Esophagus (tissue), 2 donors: ENCODE measurements around the gene RNF135. TPM values are rescaled to one million over a fixed set of nuclear protein-coding genes. Genes with fewer than 3 reads are reported as not detected.

Source experiments
- H3K27ac ChIP-seq, 2 donors: one replicate each; pipeline ENCODE4 v1.5.1; 2013; ENCODE audit warnings: low read depth in 2 of 2, mild to moderate bottlenecking in 2 of 2, inconsistent platforms in 1 of 2, low read length in 1 of 2, moderate library complexity in 1 of 2
- H3K27me3 ChIP-seq, 2 donors: one replicate each; pipeline ENCODE4 v1.6.1; 2013; ENCODE audit warnings: low read length in 2 of 2, control low read depth in 1 of 2, mild to moderate bottlenecking in 1 of 2; ENCODE audit not compliant: insufficient read depth in 2 of 2, control insufficient read depth in 1 of 2
- H3K36me3 ChIP-seq, 2 donors: one replicate each; pipeline ENCODE4 v1.6.1; 2013; ENCODE audit warnings: low read length in 1 of 2; ENCODE audit not compliant: control insufficient read depth in 2 of 2, insufficient read depth in 2 of 2
- H3K4me1 ChIP-seq, 2 donors: one replicate each; pipeline ENCODE4 v1.6.1; 2013; ENCODE audit warnings: low read length in 1 of 2; ENCODE audit not compliant: control insufficient read depth in 2 of 2, insufficient read depth in 2 of 2
- H3K4me3 ChIP-seq, 2 donors: one replicate each; pipeline ENCODE4 v1.5.1; 2013; ENCODE audit warnings: low read length in 2 of 2, mild to moderate bottlenecking in 2 of 2, low read depth in 1 of 2, moderate library complexity in 1 of 2
- H3K9me3 ChIP-seq, 2 donors: one replicate each; pipeline ENCODE4 v1.6.1; 2013; ENCODE audit warnings: mild to moderate bottlenecking in 2 of 2, low read depth in 1 of 2, low read length in 1 of 2, moderate library complexity in 1 of 2; ENCODE audit not compliant: control insufficient read depth in 2 of 2, insufficient read depth in 1 of 2
- WGBS, 2 donors: extraction: QIAGEN DNeasy Blood & Tissue Kit; methylation state at CpG; one replicate each; pipeline ENCODE4 v1.1.7; 2013; 5-methylcytosine and 5-hydroxymethylcytosine counted together
- polyA plus RNA-seq, 2 donors: library from polyadenylated mRNA; stranded (reverse); fragments of 200-250 nt; gene quantifications; one replicate each; pipeline ENCODE4 v1.2.3, GENCODE V29; 2013
- donor health status: healthy with polysubstance abuse.
- donor health status: Bipolar disorder and iron deficiency.

RNF135 gene, protein sequence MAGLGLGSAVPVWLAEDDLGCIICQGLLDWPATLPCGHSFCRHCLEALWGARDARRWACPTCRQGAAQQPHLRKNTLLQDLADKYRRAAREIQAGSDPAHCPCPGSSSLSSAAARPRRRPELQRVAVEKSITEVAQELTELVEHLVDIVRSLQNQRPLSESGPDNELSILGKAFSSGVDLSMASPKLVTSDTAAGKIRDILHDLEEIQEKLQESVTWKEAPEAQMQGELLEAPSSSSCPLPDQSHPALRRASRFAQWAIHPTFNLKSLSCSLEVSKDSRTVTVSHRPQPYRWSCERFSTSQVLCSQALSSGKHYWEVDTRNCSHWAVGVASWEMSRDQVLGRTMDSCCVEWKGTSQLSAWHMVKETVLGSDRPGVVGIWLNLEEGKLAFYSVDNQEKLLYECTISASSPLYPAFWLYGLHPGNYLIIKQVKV
- polyA plus RNA-seq: 10 to 100 TPM; 14.9 to 17.9 TPM

- Histone ChIP-seq H3K4me3 (peak within 1 kb of the TSS; percentile 86 to 95), H3K27ac (peak within 1 kb of the TSS; percentile 97 to 98), H3K4me1 (no peaks in the 10 kb centered on the region), H3K36me3 (peaks cover 2 to 3% of the 10 kb centered on the region in 2 donors), H3K9me3 (no peaks in the 10 kb centered on the region), H3K27me3 (no peaks in the 10 kb centered on the region)
- 0% methylated on average over 59 to 66 of the region's 66 CpGs for WGBS, 2 donors
Observed at GRCh38 chr17:30970831-30971567, at the start of gene RNF135. Gene RNF135, plus strand, starts transcription at chr17:30971039. Its CDS starts 35 bp downstream, at chr17:30971074.

- Histone ChIP-seq H3K27me3 (peaks cover 0 to 10% of the 10 kb centered on the region in 2 donors), H3K4me3 (peak within 1 kb of the TSS; percentile 52), H3K9me3 (no peaks in the 10 kb centered on the region), H3K36me3 (no peaks in the 10 kb centered on the region), H3K4me1 (peaks cover 2% of the 10 kb centered on the region in 2 donors), H3K27ac (peak within 1 kb of the TSS in 1 of 2 donors; percentile 2)
- 3% methylated on average over 59 to 60 of the region's 60 CpGs for WGBS, 2 donors
Observed at GRCh38 chr17:30921544-30922196, 49.2 kb upstream of the RNF135 start, which contains the start of gene ADAP2. Gene ADAP2, plus strand, starts transcription at chr17:30921945. Its CDS starts 70 bp downstream, at chr17:30922015.

- H3K27ac ChIP-seq: peak overlapping the region in 1 of 2 donors; percentile 2
- 3 to 6% methylated on average over 56 to 66 of the region's 66 CpGs for WGBS, 2 donors
- no peaks in the 10 kb centered on the region for H3K9me3 ChIP-seq
- H3K36me3 ChIP-seq: no peaks in the 10 kb centered on the region
- peak overlapping the region; percentile 52 for H3K4me3 ChIP-seq
- peaks cover 2% of the 10 kb centered on the region in 2 donors for H3K4me1 ChIP-seq
- peaks cover 0 to 10% of the 10 kb centered on the region in 2 donors for H3K27me3 ChIP-seq
Observed at GRCh38 chr17:30922235-30923030, 48.4 kb upstream of the RNF135 start.

- H3K36me3 ChIP-seq: no peaks in the 10 kb centered on the region
- H3K27me3 ChIP-seq: peaks cover 0 to 10% of the 10 kb centered on the region in 2 donors
- H3K27ac ChIP-seq: no peak overlapping the region
- H3K9me3 ChIP-seq: no peaks in the 10 kb centered on the region
- H3K4me3 ChIP-seq: no peak overlapping the region
- peaks cover 2% of the 10 kb centered on the region in 2 donors for H3K4me1 ChIP-seq
- 64 to 70% methylated on average over 2 of the region's 2 CpGs for WGBS, 2 donors
Observed at GRCh38 chr17:30924341-30924740, 46.5 kb upstream of the RNF135 start.

GRCh38 chr17:30926516-30926915 lies 44.3 kb upstream of the RNF135 start:
- Histone ChIP-seq H3K4me3 (no peak overlapping the region), H3K4me1 (peaks cover 0 to 2% of the 10 kb centered on the region in 2 donors), H3K27ac (no peak overlapping the region), H3K9me3 (no peaks in the 10 kb centered on the region), H3K27me3 (peaks cover 0 to 10% of the 10 kb centered on the region in 2 donors), H3K36me3 (no peaks in the 10 kb centered on the region)
- 74 to 76% methylated on average over 6 of the region's 6 CpGs for WGBS, 2 donors

DNA sequence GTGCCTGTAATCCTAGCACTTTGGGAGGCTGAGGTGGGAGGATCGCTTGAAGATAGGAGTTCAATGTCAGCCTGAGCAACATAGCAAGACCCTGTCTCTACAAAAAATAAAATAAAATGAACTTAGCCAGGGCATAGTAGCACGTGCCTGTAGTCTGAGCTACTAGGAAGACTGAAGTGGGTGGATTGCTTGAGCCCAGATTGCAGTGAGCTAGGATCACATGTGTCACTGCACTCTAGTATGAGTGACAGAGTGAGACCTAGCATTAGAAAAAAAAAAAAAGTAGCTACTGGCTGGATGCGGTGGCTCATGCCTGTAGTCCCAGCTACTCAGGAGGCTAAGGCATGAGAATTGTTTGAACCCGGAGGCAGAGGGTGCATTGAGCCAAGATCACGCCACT lies 43.1 kb upstream of the RNF135 start:
- Histone ChIP-seq H3K27me3 (peaks cover 0 to 3% of the 10 kb centered on the region in 2 donors), H3K36me3 (no peaks in the 10 kb centered on the region), H3K4me3 (no peak overlapping the region), H3K27ac (no peak overlapping the region), H3K9me3 (no peaks in the 10 kb centered on the region), H3K4me1 (peaks cover 0 to 2% of the 10 kb centered on the region in 2 donors)
- 92 to 96% methylated on average over 5 of the region's 5 CpGs for WGBS, 2 donors

DNA sequence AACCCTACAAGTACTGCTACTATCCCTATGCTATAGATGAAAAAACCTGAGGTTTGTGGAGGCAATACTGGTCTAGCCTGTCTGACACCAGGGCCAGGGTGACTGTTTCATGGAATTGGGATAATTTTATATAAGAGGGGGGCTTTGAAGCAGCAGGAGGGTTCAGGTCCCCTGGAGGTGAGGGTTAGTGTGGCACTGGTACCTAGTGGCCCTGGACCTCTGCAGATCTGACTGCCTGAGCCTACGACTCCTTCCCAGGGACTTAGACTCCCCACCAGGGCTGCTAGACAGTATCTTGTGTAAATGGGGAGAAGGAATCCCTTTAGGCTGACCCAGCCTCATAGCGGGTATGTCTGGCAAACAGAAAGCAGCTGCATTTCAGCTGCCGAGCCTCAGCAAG lies 42.3 kb upstream of the RNF135 start:
- H3K9me3 ChIP-seq: no peaks in the 10 kb centered on the region
- H3K27ac ChIP-seq: no peak overlapping the region
- H3K27me3 ChIP-seq: peaks cover 0 to 3% of the 10 kb centered on the region in 2 donors
- no peaks in the 10 kb centered on the region for H3K4me1 ChIP-seq
- 80 to 87% methylated on average over 3 of the region's 3 CpGs for WGBS, 2 donors
- H3K36me3 ChIP-seq: no peaks in the 10 kb centered on the region
- H3K4me3 ChIP-seq: no peak overlapping the region

- H3K27ac ChIP-seq: no peak overlapping the region
- H3K9me3 ChIP-seq: no peaks in the 10 kb centered on the region
- H3K4me1 ChIP-seq: no peaks in the 10 kb centered on the region
- 62 to 68% methylated on average over 8 of the region's 8 CpGs for WGBS, 2 donors
- no peak overlapping the region for H3K4me3 ChIP-seq
- H3K36me3 ChIP-seq: no peaks in the 10 kb centered on the region
- H3K27me3 ChIP-seq: no peaks in the 10 kb centered on the region
Observed at GRCh38 chr17:30929081-30929633, 41.7 kb upstream of the RNF135 start.
